ENCODE measurements around the gene AFDN.

- TF ChIP-seq, protein P1, sequence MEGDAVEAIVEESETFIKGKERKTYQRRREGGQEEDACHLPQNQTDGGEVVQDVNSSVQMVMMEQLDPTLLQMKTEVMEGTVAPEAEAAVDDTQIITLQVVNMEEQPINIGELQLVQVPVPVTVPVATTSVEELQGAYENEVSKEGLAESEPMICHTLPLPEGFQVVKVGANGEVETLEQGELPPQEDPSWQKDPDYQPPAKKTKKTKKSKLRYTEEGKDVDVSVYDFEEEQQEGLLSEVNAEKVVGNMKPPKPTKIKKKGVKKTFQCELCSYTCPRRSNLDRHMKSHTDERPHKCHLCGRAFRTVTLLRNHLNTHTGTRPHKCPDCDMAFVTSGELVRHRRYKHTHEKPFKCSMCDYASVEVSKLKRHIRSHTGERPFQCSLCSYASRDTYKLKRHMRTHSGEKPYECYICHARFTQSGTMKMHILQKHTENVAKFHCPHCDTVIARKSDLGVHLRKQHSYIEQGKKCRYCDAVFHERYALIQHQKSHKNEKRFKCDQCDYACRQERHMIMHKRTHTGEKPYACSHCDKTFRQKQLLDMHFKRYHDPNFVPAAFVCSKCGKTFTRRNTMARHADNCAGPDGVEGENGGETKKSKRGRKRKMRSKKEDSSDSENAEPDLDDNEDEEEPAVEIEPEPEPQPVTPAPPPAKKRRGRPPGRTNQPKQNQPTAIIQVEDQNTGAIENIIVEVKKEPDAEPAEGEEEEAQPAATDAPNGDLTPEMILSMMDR (conservative IDR thresholded peaks at IDR 0.05; ENCODE audit: low read depth in 2 of 2) = no peak
- TF ChIP-seq EZH2 (IDR thresholded peaks at IDR 0.05; ENCODE audit: low read depth, unreplicated experiment) (no peak), EZH2phosphoT487 (IDR thresholded peaks at IDR 0.05; ENCODE audit: unreplicated experiment) (no peak), POLR2AphosphoS5 (IDR thresholded peaks at IDR 0.05; ENCODE audit: low read depth) (no peak), CREB1 (CRISPR knock-in tag; IDR thresholded peaks at IDR 0.05; ENCODE audit: low read depth) (no peak), JUNB (IDR thresholded peaks at IDR 0.05; ENCODE audit: unreplicated experiment) (no peak), ZNF114 (CRISPR knock-in tag; IDR thresholded peaks at IDR 0.05) (no peak)
- TF ChIP-seq, protein P2, sequence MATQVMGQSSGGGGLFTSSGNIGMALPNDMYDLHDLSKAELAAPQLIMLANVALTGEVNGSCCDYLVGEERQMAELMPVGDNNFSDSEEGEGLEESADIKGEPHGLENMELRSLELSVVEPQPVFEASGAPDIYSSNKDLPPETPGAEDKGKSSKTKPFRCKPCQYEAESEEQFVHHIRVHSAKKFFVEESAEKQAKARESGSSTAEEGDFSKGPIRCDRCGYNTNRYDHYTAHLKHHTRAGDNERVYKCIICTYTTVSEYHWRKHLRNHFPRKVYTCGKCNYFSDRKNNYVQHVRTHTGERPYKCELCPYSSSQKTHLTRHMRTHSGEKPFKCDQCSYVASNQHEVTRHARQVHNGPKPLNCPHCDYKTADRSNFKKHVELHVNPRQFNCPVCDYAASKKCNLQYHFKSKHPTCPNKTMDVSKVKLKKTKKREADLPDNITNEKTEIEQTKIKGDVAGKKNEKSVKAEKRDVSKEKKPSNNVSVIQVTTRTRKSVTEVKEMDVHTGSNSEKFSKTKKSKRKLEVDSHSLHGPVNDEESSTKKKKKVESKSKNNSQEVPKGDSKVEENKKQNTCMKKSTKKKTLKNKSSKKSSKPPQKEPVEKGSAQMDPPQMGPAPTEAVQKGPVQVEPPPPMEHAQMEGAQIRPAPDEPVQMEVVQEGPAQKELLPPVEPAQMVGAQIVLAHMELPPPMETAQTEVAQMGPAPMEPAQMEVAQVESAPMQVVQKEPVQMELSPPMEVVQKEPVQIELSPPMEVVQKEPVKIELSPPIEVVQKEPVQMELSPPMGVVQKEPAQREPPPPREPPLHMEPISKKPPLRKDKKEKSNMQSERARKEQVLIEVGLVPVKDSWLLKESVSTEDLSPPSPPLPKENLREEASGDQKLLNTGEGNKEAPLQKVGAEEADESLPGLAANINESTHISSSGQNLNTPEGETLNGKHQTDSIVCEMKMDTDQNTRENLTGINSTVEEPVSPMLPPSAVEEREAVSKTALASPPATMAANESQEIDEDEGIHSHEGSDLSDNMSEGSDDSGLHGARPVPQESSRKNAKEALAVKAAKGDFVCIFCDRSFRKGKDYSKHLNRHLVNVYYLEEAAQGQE (IDR thresholded peaks at IDR 0.05; ENCODE audit: unreplicated experiment) = no peak
These were observed 117.4 kb downstream of the AFDN start for GRCh38 chr6:167944130-167944529.
